NCI-H2029 (cell line): ENCODE measurements around the gene RPL4.

ENCODE experiments used
- DNase-seq: peaks from one replicate; lab custom pipeline; 2025; lab: John Stamatoyannopoulos, UW

Gene RPL4

GRCh38 chr15:66456211-66456610 is 48.4 kb downstream of the RPL4 start:
- DNase-seq: no peak

- no peak for DNase-seq
Measured at GRCh38 chr15:66454143-66454542, 50.5 kb downstream of the RPL4 start.

GRCh38 chr15:66452971-66453580 is 51.6 kb downstream of the RPL4 start:
- no peak for DNase-seq

- DNase-seq: no peak
Measured at GRCh38 chr15:66452420-66452819, 52.2 kb downstream of the RPL4 start.
